Duodenal mucosa (tissue), 2 donors: ENCODE measurements around the gene DOHH.

ENCODE experiments used
- H3K27ac ChIP-seq: one replicate; pipeline ENCODE4 v1.7.0; 2013; ENCODE audit warnings: low read depth, low read length
- H3K27me3 ChIP-seq, 2 donors: one replicate each; pipeline ENCODE4 v1.7.0; 2013; ENCODE audit warnings: low read length in 2 of 2, control low read depth in 1 of 2; ENCODE audit not compliant: insufficient read depth in 2 of 2, control insufficient read depth in 1 of 2
- H3K36me3 ChIP-seq, 2 donors: one replicate each; pipeline ENCODE4 v1.7.0; 2013; ENCODE audit warnings: low read length in 2 of 2, control low read depth in 1 of 2; ENCODE audit not compliant: insufficient read depth in 2 of 2, control insufficient read depth in 1 of 2
- H3K4me1 ChIP-seq, 2 donors: one replicate each; pipeline ENCODE4 v1.7.0; 2013; ENCODE audit warnings: low read length in 2 of 2, control low read depth in 1 of 2; ENCODE audit not compliant: insufficient read depth in 2 of 2, control insufficient read depth in 1 of 2
- H3K4me3 ChIP-seq, 2 donors: one replicate each; pipeline ENCODE4 v1.7.0; 2013; ENCODE audit warnings: low read length in 2 of 2, low read depth in 1 of 2
- H3K9ac ChIP-seq, 2 donors: one replicate each; pipeline ENCODE4 v1.7.0; 2013; ENCODE audit warnings: low read length in 2 of 2, low read depth in 1 of 2
- H3K9me3 ChIP-seq, 2 donors: one replicate each; pipeline ENCODE4 v1.7.0; 2013; ENCODE audit warnings: low read length in 2 of 2, control low read depth in 1 of 2; ENCODE audit not compliant: control insufficient read depth in 1 of 2

Gene DOHH

GRCh38 chr19:3459965-3460582 is 40.4 kb downstream of the DOHH start:
- Histone ChIP-seq H3K9me3 (no peaks in the 10 kb centered on the region), H3K9ac (no peak overlapping the region), H3K27ac (peak overlapping the region; percentile 20), H3K4me1 (peaks cover 3 to 5% of the 10 kb centered on the region in 2 donors), H3K4me3 (no peak overlapping the region), H3K36me3 (peaks cover 0 to 9% of the 10 kb centered on the region in 2 donors), H3K27me3 (no peaks in the 10 kb centered on the region)

DNA sequence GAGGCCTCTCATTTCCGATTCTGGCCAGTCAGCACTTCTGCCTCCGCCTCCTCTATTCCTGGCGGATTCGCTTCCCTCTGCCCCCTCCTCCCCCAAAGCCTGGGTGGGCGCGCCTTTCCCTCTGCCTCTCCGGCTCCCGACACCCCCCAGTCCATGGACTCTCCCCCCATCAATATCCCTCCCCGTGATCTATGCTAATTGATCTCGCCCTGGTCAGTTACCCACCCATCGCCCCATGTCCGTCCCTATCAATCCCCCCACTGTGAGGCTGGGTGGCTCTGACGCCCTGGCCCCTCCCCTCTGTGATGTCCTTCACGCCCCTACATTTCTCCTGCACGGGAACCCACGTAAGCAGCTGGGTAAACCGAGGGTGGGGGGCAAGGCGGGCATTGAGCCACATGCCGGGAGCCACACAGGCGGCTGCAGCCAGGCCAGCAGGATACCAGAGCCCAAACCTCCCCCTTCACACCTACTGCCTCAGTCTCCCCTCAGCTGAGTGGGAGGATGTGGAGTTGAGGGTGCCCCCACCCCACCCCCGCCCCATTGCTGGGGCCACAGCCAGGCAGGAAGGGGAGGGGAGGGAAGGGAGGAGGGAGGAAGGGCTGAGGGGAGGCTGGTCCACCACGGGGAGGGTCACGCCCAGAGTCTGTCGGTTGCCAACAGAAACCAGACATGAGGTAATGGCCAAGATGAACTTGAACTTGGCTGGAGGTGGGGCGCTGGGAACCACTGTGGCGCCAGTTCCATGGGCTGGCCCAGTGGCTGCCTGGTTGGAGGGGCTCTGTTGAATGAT is 41.2 kb downstream of the DOHH start:
- H3K9ac ChIP-seq, result no peak overlapping the region
- no peaks in the 10 kb centered on the region for H3K27me3 ChIP-seq
- H3K4me1 ChIP-seq, result peaks cover 3 to 5% of the 10 kb centered on the region in 2 donors
- H3K4me3 ChIP-seq, result no peak overlapping the region
- H3K27ac ChIP-seq, result peak overlapping the region; percentile 73
- H3K9me3 ChIP-seq, result no peaks in the 10 kb centered on the region
- peaks cover 3 to 17% of the 10 kb centered on the region in 2 donors for H3K36me3 ChIP-seq

DNA sequence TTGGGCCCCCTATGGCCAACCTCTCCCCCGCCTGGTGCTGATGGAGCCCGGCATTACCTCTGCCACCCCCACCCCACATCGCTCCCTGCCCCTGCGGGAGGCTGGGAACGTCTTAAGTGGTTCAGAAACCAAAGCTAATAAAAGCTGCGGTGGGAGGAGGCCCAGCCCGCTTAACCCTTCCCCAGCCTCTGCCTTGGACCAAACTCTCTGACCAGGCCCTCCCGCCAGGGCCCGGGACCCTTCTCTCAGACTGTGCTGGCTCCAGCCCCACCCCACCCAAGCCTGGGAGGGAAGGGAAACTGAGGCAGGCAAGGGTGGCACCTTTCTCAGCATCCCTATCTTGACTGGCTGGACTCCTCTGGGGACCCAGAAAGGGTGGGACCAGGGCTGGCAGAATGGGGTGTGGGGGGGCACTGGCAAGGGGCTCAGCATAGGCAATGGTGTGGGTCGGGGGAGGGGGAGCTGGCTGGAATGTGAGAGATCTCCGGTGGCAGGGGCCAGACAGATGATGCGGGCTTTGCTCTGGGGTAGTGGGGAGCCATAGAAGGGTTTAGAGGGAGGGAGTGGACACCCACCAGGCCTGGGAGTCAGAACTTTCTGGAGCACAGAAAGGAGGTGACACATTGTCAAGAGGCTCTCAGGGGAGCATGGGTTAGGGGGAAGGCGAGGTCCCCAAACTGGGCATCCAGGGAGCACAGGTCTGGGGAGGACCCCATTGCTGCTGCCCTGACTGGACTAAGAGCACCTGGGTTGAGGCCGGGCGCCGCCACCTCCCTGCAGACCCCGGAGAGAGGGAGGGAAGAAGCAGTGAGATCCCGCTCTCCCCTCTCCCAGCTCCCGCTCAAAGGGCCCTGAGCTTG is 42.0 kb downstream of the DOHH start:
- peak overlapping the region; percentile 73 for H3K27ac ChIP-seq
- H3K9me3 ChIP-seq, result no peaks in the 10 kb centered on the region
- H3K27me3 ChIP-seq, result no peaks in the 10 kb centered on the region
- no peak overlapping the region for H3K9ac ChIP-seq
- H3K4me3 ChIP-seq, result no peak overlapping the region
- H3K36me3 ChIP-seq, result peaks cover 3 to 21% of the 10 kb centered on the region in 2 donors
- H3K4me1 ChIP-seq, result peaks cover 3 to 5% of the 10 kb centered on the region in 2 donors

- Histone ChIP-seq H3K27ac (peak overlapping the region; percentile 20), H3K9me3 (no peaks in the 10 kb centered on the region), H3K4me3 (no peak overlapping the region), H3K4me1 (peaks cover 3 to 5% of the 10 kb centered on the region in 2 donors), H3K9ac (no peak overlapping the region), H3K36me3 (peaks cover 6 to 27% of the 10 kb centered on the region in 2 donors), H3K27me3 (no peaks in the 10 kb centered on the region)
These were observed 42.8 kb downstream of the DOHH start for GRCh38 chr19:3457528-3458228.

DNA sequence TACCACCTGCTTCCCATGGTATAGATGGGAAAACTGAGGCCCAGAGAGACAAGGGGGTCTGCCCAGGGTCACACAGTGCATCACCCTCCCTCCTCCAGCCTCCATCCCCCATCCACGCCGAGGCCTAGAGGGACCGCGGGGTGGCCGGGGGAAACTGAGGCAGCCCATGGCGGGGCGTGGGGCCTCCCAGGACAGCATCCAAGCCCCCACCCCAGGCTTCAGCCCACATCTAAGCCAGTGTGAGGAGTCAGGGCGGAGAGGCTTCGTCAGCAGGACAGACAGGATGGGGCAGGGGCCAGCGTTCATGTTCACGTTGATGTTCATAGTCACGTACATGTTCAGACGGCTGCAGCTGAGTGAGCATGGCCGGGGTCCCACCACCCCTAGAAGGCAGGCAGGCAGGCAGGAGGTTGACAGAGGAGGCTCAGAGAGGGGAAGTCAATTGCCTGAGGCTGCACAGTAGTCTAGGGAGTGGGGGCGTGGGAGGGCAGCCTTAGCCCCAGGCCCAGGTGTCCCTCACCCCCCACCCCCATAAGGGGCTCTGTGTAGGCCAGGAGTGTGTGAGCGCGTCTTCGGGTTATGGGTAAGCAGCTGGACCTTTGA is 43.4 kb downstream of the DOHH start:
- H3K9ac ChIP-seq, result no peak overlapping the region

DNA sequence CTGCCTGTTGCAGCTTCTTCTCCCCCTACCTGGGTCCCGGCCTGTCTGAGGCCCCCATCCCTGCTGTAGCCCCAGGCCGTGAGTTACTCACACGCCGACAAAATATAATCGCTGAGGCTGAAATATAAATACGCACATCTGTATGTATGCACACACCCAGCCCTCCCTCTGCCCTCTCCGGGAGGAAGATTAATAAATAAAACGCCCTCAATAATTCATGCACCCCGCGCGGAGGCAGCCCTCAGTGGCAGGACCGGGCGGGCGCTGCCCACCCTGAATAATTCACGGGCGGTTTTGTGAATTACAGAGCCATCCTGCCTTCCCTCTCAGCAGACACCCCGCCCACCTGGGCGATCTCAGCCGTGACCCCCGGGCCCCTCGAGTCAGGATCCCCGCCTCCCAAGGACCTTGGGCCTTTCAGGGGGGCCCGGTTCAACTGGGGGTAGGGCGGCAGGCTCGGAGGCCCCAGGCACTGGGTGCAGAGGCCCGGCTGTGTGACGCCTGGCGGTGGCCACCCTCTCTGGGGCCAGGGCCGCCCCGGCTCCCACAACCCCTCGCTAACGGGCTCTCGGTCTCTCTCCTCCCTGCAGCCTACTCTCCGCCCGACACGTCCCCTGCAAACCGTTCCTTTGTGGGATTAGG is 44.4 kb downstream of the DOHH start:
- no peaks in the 10 kb centered on the region for H3K27me3 ChIP-seq
- H3K9me3 ChIP-seq, result no peaks in the 10 kb centered on the region
- peaks cover 3 to 5% of the 10 kb centered on the region in 2 donors for H3K4me1 ChIP-seq
- no peak overlapping the region for H3K27ac ChIP-seq
- H3K9ac ChIP-seq, result no peak overlapping the region
- H3K36me3 ChIP-seq, result peaks cover 9 to 35% of the 10 kb centered on the region in 2 donors
- no peak overlapping the region for H3K4me3 ChIP-seq

More for the DNA sequence above, 43.4 kb downstream of the DOHH start:
- Histone ChIP-seq H3K4me3 (no peak overlapping the region), H3K36me3 (peaks cover 9 to 34% of the 10 kb centered on the region in 2 donors), H3K9me3 (no peaks in the 10 kb centered on the region), H3K4me1 (peaks cover 3 to 5% of the 10 kb centered on the region in 2 donors), H3K27me3 (no peaks in the 10 kb centered on the region), H3K27ac (no peak overlapping the region)

- peaks cover 15 to 38% of the 10 kb centered on the region in 2 donors for H3K36me3 ChIP-seq
- peaks cover 3 to 5% of the 10 kb centered on the region in 2 donors for H3K4me1 ChIP-seq
- no peaks in the 10 kb centered on the region for H3K9me3 ChIP-seq
- H3K9ac ChIP-seq, result no peak overlapping the region
- H3K27ac ChIP-seq, result no peak overlapping the region
- no peaks in the 10 kb centered on the region for H3K27me3 ChIP-seq
- no peak overlapping the region for H3K4me3 ChIP-seq
These were observed 45.0 kb downstream of the DOHH start for GRCh38 chr19:3455393-3455955.

DNA sequence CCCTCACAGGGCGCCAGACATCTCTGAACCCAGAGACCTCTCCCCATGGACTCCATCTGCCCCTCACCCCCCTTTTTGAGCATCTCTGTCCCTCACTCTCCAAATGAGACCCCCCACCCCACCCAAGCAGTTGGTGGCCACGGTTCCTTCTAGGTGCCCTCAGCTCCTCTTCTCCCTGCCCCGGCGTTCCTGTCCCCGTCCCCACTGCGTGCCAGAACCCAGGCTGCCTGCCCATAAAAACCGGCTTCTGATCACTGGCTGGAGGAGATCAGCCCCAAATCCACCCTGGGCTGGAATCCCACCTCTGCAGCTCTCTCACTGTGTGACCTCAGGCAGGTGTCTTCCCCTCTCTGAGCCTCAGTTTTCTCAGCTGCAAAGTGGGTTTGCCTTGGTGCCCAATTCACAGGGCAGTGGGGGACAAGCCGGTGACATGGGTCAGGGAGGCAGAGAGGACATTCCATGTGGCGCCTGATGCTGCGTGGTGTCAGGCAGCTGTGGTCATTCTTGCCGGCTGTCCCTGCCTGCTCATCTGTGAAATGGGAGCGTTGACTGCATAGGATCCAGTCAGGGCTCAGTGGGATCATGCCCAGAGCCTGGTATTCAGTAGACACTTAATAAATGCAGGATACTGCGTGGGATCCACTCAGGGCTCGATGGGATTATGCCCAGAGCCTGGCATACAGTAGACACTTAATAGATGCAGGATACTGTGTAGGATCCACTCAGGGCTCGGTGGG is 45.6 kb downstream of the DOHH start:
- no peaks in the 10 kb centered on the region for H3K9me3 ChIP-seq
- no peak overlapping the region for H3K27ac ChIP-seq
- peaks cover 16 to 42% of the 10 kb centered on the region in 2 donors for H3K36me3 ChIP-seq
- H3K27me3 ChIP-seq, result no peaks in the 10 kb centered on the region
- no peak overlapping the region for H3K4me3 ChIP-seq
- H3K9ac ChIP-seq, result no peak overlapping the region
- peaks cover 3 to 5% of the 10 kb centered on the region in 2 donors for H3K4me1 ChIP-seq
